NCI-H2107 treated with DMSO at 0.1 percent for 48 hours (cell line): ENCODE data around the gene GP5.

Experiments
- DNase-seq: peaks from one replicate; lab custom pipeline; 2025; ENCODE audit not compliant: unreplicated experiment; lab: John Stamatoyannopoulos, UW

The GP5 gene

GRCh38 chr3:194379651-194380050 lies 19.4 kb downstream of the GP5 start:
- peak; percentile 61 for DNase-seq

- peak; percentile 61 for DNase-seq
Observed at GRCh38 chr3:194379231-194379630, 19.8 kb downstream of the GP5 start.

GRCh38 chr3:194377708-194378107 lies 21.4 kb downstream of the GP5 start:
- no peak for DNase-seq

GRCh38 chr3:194376241-194376560 lies 22.9 kb downstream of the GP5 start:
- no peak for DNase-seq

GRCh38 chr3:194375473-194376240 lies 23.4 kb downstream of the GP5 start:
- peak; percentile 89 for DNase-seq

GRCh38 chr3:194374935-194375334 lies 24.1 kb downstream of the GP5 start:
- no peak for DNase-seq

GRCh38 chr3:194373899-194374298 lies 25.2 kb downstream of the GP5 start:
- no peak for DNase-seq

- no peak for DNase-seq
Observed at GRCh38 chr3:194373028-194373427, 26.0 kb downstream of the GP5 start.

- DNase-seq = no peak
Observed at GRCh38 chr3:194370753-194371152, 28.3 kb downstream of the GP5 start.

- no peak for DNase-seq
Observed at GRCh38 chr3:194369522-194370279, 29.4 kb downstream of the GP5 start, which contains the start of gene LRRC15. Gene LRRC15, minus strand, starts transcription at chr3:194369743. Its CDS starts 8,700 bp downstream, at chr3:194361043.

- no peak for DNase-seq
Observed at GRCh38 chr3:194368918-194369317, 30.1 kb downstream of the GP5 start.

- no peak for DNase-seq
Observed at GRCh38 chr3:194367992-194368841, 30.8 kb downstream of the GP5 start.

- DNase-seq = no peak
Observed at GRCh38 chr3:194365978-194366490, 33.0 kb downstream of the GP5 start.

- no peak for DNase-seq
Observed at GRCh38 chr3:194365526-194365925, 33.5 kb downstream of the GP5 start.

GRCh38 chr3:194364652-194365434 lies 34.2 kb downstream of the GP5 start:
- peak; percentile 81 for DNase-seq

GRCh38 chr3:194364314-194364651 lies 34.8 kb downstream of the GP5 start:
- DNase-seq = no peak

- DNase-seq = no peak
Observed at GRCh38 chr3:194360568-194360967, 38.5 kb downstream of the GP5 start.

GRCh38 chr3:194357681-194358080 lies 41.4 kb downstream of the GP5 start:
- no peak for DNase-seq

- no peak for DNase-seq
Observed at GRCh38 chr3:194355379-194355778, 43.7 kb downstream of the GP5 start.

GRCh38 chr3:194354315-194354714 lies 44.8 kb downstream of the GP5 start:
- DNase-seq = no peak
